Suprapubic skin (tissue), 4 donors: ENCODE results near the gene SZT2. TPM values are rescaled to one million over a fixed set of nuclear protein-coding genes. Genes with fewer than 3 reads are reported as not detected.

Experiments used
- DNase-seq, 2 donors: peaks; one replicate each; pipeline ENCODE4 v3.0.0-alpha.2; 2019; ENCODE audit warnings: low spot score in 2 of 2
- H3K27ac ChIP-seq: fragments of 200-600 bp; sonication (generic); one replicate; pipeline ENCODE4 v1.5.1; 2019
- H3K27me3 ChIP-seq: fragments of 200-600 bp; sonication (generic); one replicate; pipeline ENCODE4 v1.5.1; 2019
- H3K36me3 ChIP-seq: fragments of 200-600 bp; sonication (generic); one replicate; pipeline ENCODE4 v1.5.1; 2019
- H3K4me1 ChIP-seq: fragments of 200-600 bp; sonication (generic); one replicate; pipeline ENCODE4 v1.5.1; 2019
- H3K4me3 ChIP-seq: fragments of 200-600 bp; sonication (generic); one replicate; pipeline ENCODE4 v1.5.1; 2019; ENCODE audit warnings: mild to moderate bottlenecking
- H3K9me3 ChIP-seq: fragments of 200-600 bp; sonication (generic); one replicate; pipeline ENCODE4 v1.5.1; 2019
- EP300 ChIP-seq: sonication (generic); formaldehyde crosslinking; IDR thresholded peaks from one replicate; pipeline ENCODE4 v1.6.1; 2017; ENCODE audit warnings: antibody characterized with exemption
- POLR2A ChIP-seq, 2 donors: fragments of 450-650 bp; IDR thresholded peaks; one replicate each; pipeline ENCODE4 v1.6.1; 2017; ENCODE audit warnings: antibody characterized with exemption in 2 of 2, mild to moderate bottlenecking in 2 of 2, moderate library complexity in 2 of 2
- POLR2AphosphoS5 ChIP-seq, 3 donors: sonication (generic); formaldehyde crosslinking; IDR thresholded peaks; one replicate each; pipeline ENCODE4 v1.6.1; 2017; ENCODE audit warnings: antibody characterized with exemption in 3 of 3
- WGBS: methylation state at CpG from one replicate; pipeline ENCODE4 v1.1.5; 2018; 5-methylcytosine and 5-hydroxymethylcytosine counted together
- total RNA-seq, 4 donors: library from RNA; depleted of rRNA; stranded (reverse); fragments of >200 nt; gene quantifications; one replicate each; pipeline ENCODE4 v1.1.0, GENCODE V29; 2016
- TF ChIP-seq, protein P1 (sequence below), 2 donors: fragments of 200-600 bp in 1 of 2; fragments of 450-650 bp in 1 of 2; sonication (generic) in 1 of 2; IDR thresholded peaks; one replicate each; pipeline ENCODE4 v1.5.1; 2016 to 2019; ENCODE audit warnings: antibody characterized with exemption in 2 of 2, mild to moderate bottlenecking in 1 of 2, moderate library complexity in 1 of 2

SZT2 gene
- total RNA-seq, 4 donors from 2014 or later: 44.2 to 132 (median 65.5) TPM

GRCh38 chr1:43482215-43482614 lies 92.5 kb downstream of the SZT2 start:
- H3K27me3 ChIP-seq: no peaks in the 10 kb centered on the region
- no peaks in the 10 kb centered on the region for H3K36me3 ChIP-seq
- WGBS: 87% methylated on average over 1 of the region's 1 CpG
- no peak overlapping the region for H3K27ac ChIP-seq
- no peak overlapping the region for H3K4me3 ChIP-seq
- H3K4me1 ChIP-seq: no peaks in the 10 kb centered on the region
- no peaks in the 10 kb centered on the region for H3K9me3 ChIP-seq
- DNase-seq: no peak
- TF ChIP-seq EP300 (no peak), POLR2A (IDR thresholded peaks at IDR 0.05) (no peak), POLR2AphosphoS5 (IDR thresholded peaks at IDR 0.05) (no peak)
- TF ChIP-seq, protein P1, sequence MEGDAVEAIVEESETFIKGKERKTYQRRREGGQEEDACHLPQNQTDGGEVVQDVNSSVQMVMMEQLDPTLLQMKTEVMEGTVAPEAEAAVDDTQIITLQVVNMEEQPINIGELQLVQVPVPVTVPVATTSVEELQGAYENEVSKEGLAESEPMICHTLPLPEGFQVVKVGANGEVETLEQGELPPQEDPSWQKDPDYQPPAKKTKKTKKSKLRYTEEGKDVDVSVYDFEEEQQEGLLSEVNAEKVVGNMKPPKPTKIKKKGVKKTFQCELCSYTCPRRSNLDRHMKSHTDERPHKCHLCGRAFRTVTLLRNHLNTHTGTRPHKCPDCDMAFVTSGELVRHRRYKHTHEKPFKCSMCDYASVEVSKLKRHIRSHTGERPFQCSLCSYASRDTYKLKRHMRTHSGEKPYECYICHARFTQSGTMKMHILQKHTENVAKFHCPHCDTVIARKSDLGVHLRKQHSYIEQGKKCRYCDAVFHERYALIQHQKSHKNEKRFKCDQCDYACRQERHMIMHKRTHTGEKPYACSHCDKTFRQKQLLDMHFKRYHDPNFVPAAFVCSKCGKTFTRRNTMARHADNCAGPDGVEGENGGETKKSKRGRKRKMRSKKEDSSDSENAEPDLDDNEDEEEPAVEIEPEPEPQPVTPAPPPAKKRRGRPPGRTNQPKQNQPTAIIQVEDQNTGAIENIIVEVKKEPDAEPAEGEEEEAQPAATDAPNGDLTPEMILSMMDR (IDR thresholded peaks at IDR 0.05): no peak

- DNase-seq: no peak
- H3K27me3 ChIP-seq: no peaks in the 10 kb centered on the region
- 93% methylated on average over 2 of the region's 2 CpGs for WGBS
- no peaks in the 10 kb centered on the region for H3K4me1 ChIP-seq
- no peak overlapping the region for H3K27ac ChIP-seq
- no peak for TF ChIP-seq POLR2A (IDR thresholded peaks at IDR 0.05)
- TF ChIP-seq, protein P1 (IDR thresholded peaks at IDR 0.05): no peak
- TF ChIP-seq POLR2AphosphoS5 (IDR thresholded peaks at IDR 0.05): no peak
- no peak for TF ChIP-seq EP300
- no peak overlapping the region for H3K4me3 ChIP-seq
- no peaks in the 10 kb centered on the region for H3K36me3 ChIP-seq
- no peaks in the 10 kb centered on the region for H3K9me3 ChIP-seq
These were observed 94.7 kb downstream of the SZT2 start for GRCh38 chr1:43484367-43484766.

GRCh38 chr1:43488165-43488564 lies 98.5 kb downstream of the SZT2 start:
- no peaks in the 10 kb centered on the region for H3K36me3 ChIP-seq
- peaks cover 2% of the 10 kb centered on the region for H3K4me1 ChIP-seq
- H3K9me3 ChIP-seq: peaks cover 3% of the 10 kb centered on the region
- DNase-seq: no peak
- H3K27me3 ChIP-seq: no peaks in the 10 kb centered on the region
- WGBS: 81% methylated on average over 1 of the region's 1 CpG
- TF ChIP-seq POLR2AphosphoS5 (IDR thresholded peaks at IDR 0.05) (no peak), POLR2A (IDR thresholded peaks at IDR 0.05) (no peak), EP300 (no peak)
- TF ChIP-seq, protein P1 (IDR thresholded peaks at IDR 0.05): no peak
- H3K27ac ChIP-seq: no peak overlapping the region
- H3K4me3 ChIP-seq: no peak overlapping the region

DNA sequence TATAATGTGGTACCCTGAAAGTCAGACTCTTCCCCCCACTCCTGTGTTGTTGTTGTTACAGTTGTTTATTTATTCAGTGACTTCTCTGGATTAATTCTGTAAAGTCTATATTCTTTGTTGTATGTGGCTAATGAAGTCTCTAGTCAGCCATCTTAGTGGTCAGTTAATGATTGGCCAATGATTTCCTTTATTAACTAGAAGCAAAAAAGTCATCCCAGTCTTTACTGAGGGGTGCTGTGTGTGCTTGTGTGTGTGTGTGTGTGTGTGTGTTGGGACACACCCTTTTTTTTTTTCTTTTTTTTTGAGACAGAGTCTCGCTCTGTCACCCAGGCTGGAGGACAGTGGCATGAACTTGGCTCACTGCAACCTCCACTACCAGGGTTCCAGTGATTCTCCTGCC lies 101.4 kb downstream of the SZT2 start:
- Histone ChIP-seq H3K9me3 (peaks cover 3% of the 10 kb centered on the region), H3K4me3 (no peak overlapping the region), H3K27me3 (no peaks in the 10 kb centered on the region), H3K27ac (no peak overlapping the region), H3K36me3 (no peaks in the 10 kb centered on the region), H3K4me1 (peaks cover 2% of the 10 kb centered on the region)
- TF ChIP-seq POLR2A (IDR thresholded peaks at IDR 0.05) (no peak), EP300 (no peak), POLR2AphosphoS5 (IDR thresholded peaks at IDR 0.05) (no peak)
- TF ChIP-seq, protein P1 (IDR thresholded peaks at IDR 0.05): no peak
- no peak for DNase-seq
- 94% methylated on average over 1 of the region's 1 CpG for WGBS

DNA sequence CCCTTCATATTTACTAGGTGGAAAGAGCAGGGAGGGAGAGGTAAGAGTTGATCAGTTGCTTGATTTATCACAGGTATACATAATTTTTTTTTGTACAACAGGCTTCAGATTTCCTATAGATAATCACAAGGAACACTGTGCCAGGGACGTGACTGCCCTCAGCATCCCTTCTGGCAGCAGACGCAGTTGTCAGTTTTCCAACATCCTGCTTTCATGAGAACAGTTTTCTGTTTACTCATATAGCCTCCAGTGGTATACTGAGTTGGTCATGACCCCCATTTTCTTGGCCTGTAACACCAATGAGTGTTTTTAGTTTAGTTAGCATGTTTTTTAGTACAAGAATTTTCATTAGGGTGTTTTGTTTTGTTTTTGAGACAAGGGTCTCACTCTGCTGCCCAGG lies 103.1 kb downstream of the SZT2 start:
- H3K27me3 ChIP-seq: no peaks in the 10 kb centered on the region
- DNase-seq: no peak
- H3K27ac ChIP-seq: no peak overlapping the region
- no peaks in the 10 kb centered on the region for H3K36me3 ChIP-seq
- 28% methylated on average over 2 of the region's 2 CpGs for WGBS
- H3K9me3 ChIP-seq: peaks cover 3% of the 10 kb centered on the region
- H3K4me1 ChIP-seq: peaks cover 2% of the 10 kb centered on the region
- TF ChIP-seq EP300 (no peak), POLR2A (IDR thresholded peaks at IDR 0.05) (no peak), POLR2AphosphoS5 (IDR thresholded peaks at IDR 0.05) (no peak)
- TF ChIP-seq, protein P1 (IDR thresholded peaks at IDR 0.05): no peak
- H3K4me3 ChIP-seq: no peak overlapping the region
